Body of pancreas (tissue), 4 donors: ENCODE results near the gene STX3. TPM values are rescaled to one million over a fixed set of nuclear protein-coding genes. Genes with fewer than 3 reads are reported as not detected.
"Not testable (repeated sequence)": the region's sequence is repeated elsewhere in the genome, so short reads cannot be mapped to it uniquely, and the experiment has no call there.

Experiments used
- ATAC-seq: fragments of 150-250 bp; one replicate; pipeline ENCODE4 v1.9.1; 2016
- DNase-seq, 4 donors: peaks; one replicate each; pipeline ENCODE4 v3.0.0-alpha.2; 2019
- H3K27ac ChIP-seq, 4 donors: fragments of 200-600 bp; sonication (generic); 1 replicate in 3 of 4; 2 replicates in 1 of 4; pipeline versions ENCODE4 v1.5.1 to v1.6.1; 2016 to 2019; ENCODE audit warnings: mild to moderate bottlenecking in 1 of 4, mixed read lengths in 1 of 4, moderate library complexity in 1 of 4
- H3K27me3 ChIP-seq, 2 donors: fragments of 200-600 bp; sonication (generic); one replicate each; pipeline ENCODE4 v1.6.0; 2016; ENCODE audit warnings: mild to moderate bottlenecking in 1 of 2
- H3K36me3 ChIP-seq, 2 donors: fragments of 200-600 bp; sonication (generic); replicated peaks in 1 of 2; 2 replicates each; pipeline ENCODE4 v1.5.1; 2016; ENCODE audit warnings: low read depth in 2 of 2; ENCODE audit not compliant: insufficient read depth in 1 of 2
- H3K4me1 ChIP-seq: fragments of 200-600 bp; sonication (generic); one replicate; pipeline ENCODE4 v1.6.0; 2016
- H3K4me3 ChIP-seq, 2 donors: fragments of 200-600 bp; sonication (generic); 1 replicate in 1 of 2; 2 replicates in 1 of 2; pipeline ENCODE4 v1.5.1; 2016 to 2019
- H3K9me3 ChIP-seq, 3 donors: fragments of 200-600 bp; sonication (generic); 1 replicate in 2 of 3; 2 replicates in 1 of 3; pipeline ENCODE4 v1.5.1; 2016
- CTCF ChIP-seq, 7 experiments: fragments of 450-650 bp in 4 of 7; fragments of 200-600 bp in 3 of 7; sonication (generic) in 3 of 7; IDR thresholded peaks; one replicate each; pipeline ENCODE4 v1.5.1; 2016 to 2019; ENCODE audit warnings: antibody characterized with exemption in 7 of 7
- POLR2A ChIP-seq, 3 donors: fragments of 450-650 bp; IDR thresholded peaks; one replicate each; pipeline ENCODE4 v1.6.1; 2016; ENCODE audit warnings: antibody characterized with exemption in 3 of 3, mild to moderate bottlenecking in 2 of 3
- WGBS, 2 donors: methylation state at CpG; one replicate each; pipeline ENCODE4 v1.1.5; 2017; 5-methylcytosine and 5-hydroxymethylcytosine counted together
- intact Hi-C: fragments of 100-400 bp; cut with DNase I; formaldehyde crosslinking; loops from one replicate; pipeline ENCODE4 v1.15.1; 2023
- total RNA-seq, 2 donors: library from RNA; depleted of rRNA; stranded (reverse); fragments of >200 nt; gene quantifications; one replicate each; pipeline ENCODE4 v1.1.0, GENCODE V29; 2016

The STX3 gene
- total RNA-seq, 2 donors from 2014 or later: 31.6 to 56.7 TPM

DNA sequence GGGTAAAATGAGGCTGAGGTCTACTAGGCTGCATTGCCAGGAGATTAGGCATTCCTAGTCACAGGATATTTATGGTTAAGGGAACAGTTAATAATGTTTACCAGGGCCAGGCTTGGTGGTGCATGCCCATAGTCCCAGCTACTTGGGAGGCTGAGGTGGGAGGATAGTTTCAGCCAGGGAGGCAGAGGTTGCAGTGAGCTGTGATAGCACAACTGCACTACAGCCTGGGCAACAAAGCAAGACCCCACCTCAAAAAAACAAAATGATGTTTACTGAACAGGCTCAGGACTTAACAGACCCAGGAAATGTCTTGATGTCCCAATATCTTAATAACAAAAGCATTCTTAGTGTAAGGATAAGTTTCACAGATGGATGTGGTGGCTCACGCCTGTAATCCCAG lies 58.2 kb downstream of the STX3 start:
- no peak overlapping the region for H3K27ac ChIP-seq
- no peaks in the 10 kb centered on the region for H3K9me3 ChIP-seq
- no peaks in the 10 kb centered on the region for H3K36me3 ChIP-seq
- H3K4me3 ChIP-seq: no peak overlapping the region
- no peaks in the 10 kb centered on the region for H3K27me3 ChIP-seq
- peaks cover 8% of the 10 kb centered on the region for H3K4me1 ChIP-seq
- WGBS, 2 donors: 90 to 94% methylated on average over 1 of the region's 1 CpG
- ATAC-seq: no peak
- intact Hi-C loops: no loop called here
- no peak for TF ChIP-seq POLR2A (IDR thresholded peaks at IDR 0.05)
- no peak for TF ChIP-seq CTCF (IDR thresholded peaks at IDR 0.05)
- DNase-seq: no peak

- Histone ChIP-seq H3K9me3 (no peaks in the 10 kb centered on the region), H3K27ac (no peak overlapping the region)
Observed at GRCh38 chr11:59814021-59814420, 58.8 kb downstream of the STX3 start.

DNA sequence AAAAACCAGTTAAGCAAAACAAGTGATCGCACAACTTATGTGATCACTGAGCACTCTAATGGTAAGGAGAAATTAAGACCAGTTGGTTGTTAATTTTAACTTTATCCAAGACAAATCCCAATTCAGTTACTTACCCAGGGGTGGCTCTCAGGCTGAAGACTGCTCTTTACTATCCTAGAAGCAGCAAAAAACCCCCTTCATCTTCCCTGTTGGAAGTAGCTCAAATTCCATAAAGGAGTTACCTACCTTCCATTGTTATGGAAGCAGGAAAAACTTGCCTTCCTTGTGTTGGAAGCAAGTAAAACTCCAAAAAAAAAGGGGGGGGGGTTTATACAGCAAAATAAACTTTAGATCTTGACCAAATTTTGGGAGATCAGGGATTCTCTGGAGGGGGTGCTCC lies 60.6 kb downstream of the STX3 start:
- ATAC-seq (no peak), DNase-seq (no peak)
- no peak for TF ChIP-seq POLR2A (IDR thresholded peaks at IDR 0.05)
- no peak for TF ChIP-seq CTCF (IDR thresholded peaks at IDR 0.05)
- intact Hi-C loops: no loop called here
- no peaks in the 10 kb centered on the region for H3K4me1 ChIP-seq
- H3K36me3 ChIP-seq: no peaks in the 10 kb centered on the region
- no peaks in the 10 kb centered on the region for H3K27me3 ChIP-seq
- no peaks in the 10 kb centered on the region for H3K9me3 ChIP-seq
- H3K27ac ChIP-seq: no peak overlapping the region
- WGBS, 2 donors: 91 to 100% methylated on average over 1 of the region's 1 CpG
- H3K4me3 ChIP-seq: no peak overlapping the region

More at GRCh38 chr11:59814021-59814420, 58.8 kb downstream of the STX3 start:
- intact Hi-C loops: no loop called here
- DNase-seq (no peak), ATAC-seq (no peak)
- no peak overlapping the region for H3K4me3 ChIP-seq
- no peak for TF ChIP-seq CTCF (IDR thresholded peaks at IDR 0.05)
- TF ChIP-seq POLR2A (IDR thresholded peaks at IDR 0.05): no peak
- H3K4me1 ChIP-seq: peaks cover 8% of the 10 kb centered on the region
- WGBS, 2 donors: 41 to 62% methylated on average over 1 of the region's 1 CpG
- H3K36me3 ChIP-seq: no peaks in the 10 kb centered on the region
- no peaks in the 10 kb centered on the region for H3K27me3 ChIP-seq

GRCh38 chr11:59816434-59816833 lies 61.3 kb downstream of the STX3 start:
- H3K27me3 ChIP-seq, H3K9me3 ChIP-seq, H3K36me3 ChIP-seq, H3K27ac ChIP-seq, intact Hi-C loops, DNase-seq, H3K4me1 ChIP-seq, ATAC-seq, H3K4me3 ChIP-seq: not testable (repeated sequence)
- 73 to 76% methylated on average over 1 of the region's 1 CpG for WGBS, 2 donors

DNA sequence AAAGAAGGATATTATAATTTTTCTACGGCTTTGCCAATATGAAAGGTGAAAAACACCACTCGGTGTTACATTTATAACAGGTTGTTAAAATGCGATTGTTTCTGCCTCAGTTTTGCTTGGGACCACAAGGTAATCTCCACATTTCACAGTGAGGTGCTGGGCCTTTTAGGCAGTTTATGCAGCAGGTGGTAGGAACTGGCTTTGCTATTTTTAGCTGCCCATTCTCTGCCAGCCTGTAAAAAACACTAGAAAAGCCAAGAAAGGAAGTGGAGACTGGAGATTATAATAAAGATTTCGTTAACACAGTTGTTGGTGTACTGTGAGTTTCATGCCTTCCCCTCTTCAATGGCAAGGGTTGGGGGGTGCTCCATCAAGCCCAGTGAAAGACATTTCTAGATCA lies 63.4 kb downstream of the STX3 start:
- Histone ChIP-seq H3K9me3 (no peaks in the 10 kb centered on the region), H3K4me3 (no peak overlapping the region), H3K36me3 (no peaks in the 10 kb centered on the region), H3K27me3 (no peaks in the 10 kb centered on the region), H3K4me1 (no peaks in the 10 kb centered on the region), H3K27ac (no peak overlapping the region)
- DNase-seq (no peak), ATAC-seq (no peak)
- TF ChIP-seq CTCF (IDR thresholded peaks at IDR 0.05): no peak
- no peak for TF ChIP-seq POLR2A (IDR thresholded peaks at IDR 0.05)
- WGBS, 2 donors: 52 to 76% methylated on average over 4 of the region's 4 CpGs
- intact Hi-C loops: no loop called here
